Neural cell (in vitro differentiated cells): Measurements from ENCODE around the gene C11orf91. TPM values are rescaled to one million over a fixed set of nuclear protein-coding genes. Genes with fewer than 3 reads are reported as not detected.

ENCODE experiments used
- H2AFZ ChIP-seq: fragments of 200-600, 300-800 bp; sonication (generic), shearing (Covaris generic); 2 replicates; pipeline ENCODE4 v1.6.0; 2014; ENCODE audit warnings: low read depth, mild to moderate bottlenecking, antibody characterized with exemption, low read length, moderate library complexity
- H3F3A ChIP-seq: fragments of 200-600 bp; shearing (Covaris generic); 2 replicates; pipeline ENCODE4 v1.6.1; 2016; ENCODE audit warnings: mild to moderate bottlenecking, moderate library complexity, mixed read lengths, antibody characterized with exemption, low read length; ENCODE audit not compliant: insufficient read depth, poor library complexity, severe bottlenecking
- H3K27ac ChIP-seq: fragments of 200-600, 300-800 bp; sonication (generic), shearing (Covaris generic); 2 replicates; pipeline ENCODE4 v1.5.1; 2014; ENCODE audit warnings: mild to moderate bottlenecking, low read length, moderate library complexity
- H3K27me3 ChIP-seq: fragments of 300-800, 200-600 bp; sonication (generic), shearing (Covaris generic); 2 replicates; pipeline ENCODE4 v1.6.0; 2014; ENCODE audit warnings: mild to moderate bottlenecking, low read depth, low read length, moderate library complexity; ENCODE audit not compliant: insufficient read depth
- H3K36me3 ChIP-seq: fragments of 300-800, 200-600 bp; sonication (generic), shearing (Covaris generic); 2 replicates; pipeline ENCODE4 v1.5.1; 2014; ENCODE audit warnings: mild to moderate bottlenecking, antibody characterized with exemption, low read length, moderate library complexity; ENCODE audit not compliant: insufficient read depth
- H3K4me2 ChIP-seq: fragments of 300-800, 200-600 bp; sonication (generic), shearing (Covaris generic); 2 replicates; pipeline ENCODE4 v1.6.0; 2014; ENCODE audit warnings: mild to moderate bottlenecking, low read length
- H3K4me3 ChIP-seq: fragments of 300-800, 200-600 bp; sonication (generic), shearing (Covaris generic); 2 replicates; pipeline ENCODE4 v1.5.1; 2014; ENCODE audit warnings: mild to moderate bottlenecking, low read length, moderate library complexity
- H3K79me2 ChIP-seq: fragments of 200-600 bp; shearing (Covaris generic); replicated peaks from 2 replicates; pipeline ENCODE4 v1.6.0; 2014; ENCODE audit warnings: mild to moderate bottlenecking, low read length, moderate library complexity; ENCODE audit not compliant: insufficient read depth
- H3K9ac ChIP-seq: fragments of 300-800, 200-600 bp; sonication (generic), shearing (Covaris generic); 2 replicates; pipeline ENCODE4 v1.6.1; 2016; ENCODE audit warnings: mild to moderate bottlenecking, low read length, mixed read lengths
- H3K9me2 ChIP-seq: fragments of 200-600 bp; shearing (Covaris generic); 2 replicates; pipeline ENCODE4 v1.6.1; 2016; ENCODE audit warnings: mild to moderate bottlenecking, low read length, mixed read lengths; ENCODE audit not compliant: insufficient read depth
- H3K9me3 ChIP-seq: fragments of 200-600, 300-800 bp; sonication (generic), shearing (Covaris generic); 2 replicates; pipeline ENCODE4 v1.6.1; 2016; ENCODE audit warnings: mild to moderate bottlenecking, mixed run types, low read length, moderate library complexity, mixed read lengths
- H4K20me1 ChIP-seq: fragments of 200-600 bp; shearing (Covaris generic); 2 replicates; pipeline ENCODE4 v1.6.1; 2016; ENCODE audit warnings: mild to moderate bottlenecking, mixed run types; ENCODE audit not compliant: insufficient read depth
- CTCF ChIP-seq: fragments of 450-650 bp; IDR thresholded peaks from 2 replicates; pipeline ENCODE4 v1.5.1; 2014; ENCODE audit warnings: antibody characterized with exemption, mild to moderate bottlenecking, moderate library complexity; ENCODE audit not compliant: poor library complexity, severe bottlenecking
- EP300 ChIP-seq: fragments of 450-650 bp; conservative IDR thresholded peaks from 2 replicates; pipeline ENCODE4 v1.6.1; 2014; ENCODE audit warnings: antibody characterized with exemption, mild to moderate bottlenecking, moderate library complexity; ENCODE audit not compliant: poor library complexity, severe bottlenecking
- EZH2 ChIP-seq: fragments of 200-600, 300-800 bp; shearing (Covaris generic), sonication (generic); IDR thresholded peaks from 2 replicates; pipeline ENCODE4 v1.6.1; 2014; ENCODE audit warnings: antibody characterized with exemption, low read length, borderline replicate concordance, mild to moderate bottlenecking; ENCODE audit not compliant: insufficient read depth, poor library complexity, severe bottlenecking
- MXI1 ChIP-seq: fragments of 450-650 bp; conservative IDR thresholded peaks from 2 replicates; pipeline ENCODE4 v1.6.1; 2014; ENCODE audit warnings: antibody characterized with exemption, mild to moderate bottlenecking; ENCODE audit not compliant: poor library complexity, severe bottlenecking
- POLR2AphosphoS5 ChIP-seq: IDR thresholded peaks from 2 replicates; pipeline ENCODE4 v1.6.1; 2012
- RAD21 ChIP-seq: fragments of 450-650 bp; conservative IDR thresholded peaks from 2 replicates; pipeline ENCODE4 v1.6.1; 2014; ENCODE audit warnings: antibody characterized with exemption, mild to moderate bottlenecking, moderate library complexity
- REST ChIP-seq: IDR thresholded peaks from 2 replicates; pipeline ENCODE4 v1.6.1; 2012; ENCODE audit warnings: borderline replicate concordance
- SMC3 ChIP-seq: fragments of 450-650 bp; conservative IDR thresholded peaks from 2 replicates; pipeline ENCODE4 v1.6.1; 2014; ENCODE audit warnings: antibody characterized with exemption, mild to moderate bottlenecking, moderate library complexity; ENCODE audit not compliant: poor library complexity
- TAF1 ChIP-seq: IDR thresholded peaks from 2 replicates; pipeline ENCODE4 v1.6.1; 2012; ENCODE audit warnings: low read depth
- polyA plus RNA-seq: library from polyadenylated mRNA; depleted of rRNA; stranded (reverse); fragments of >200 nt; gene quantifications from 2 replicates; pipeline ENCODE4 v1.2.3, GENCODE V29; 2014

Gene C11orf91
- polyA plus RNA-seq, 1 donor from 2014 or later, result not detected

GRCh38 chr11:33719587-33719986, 19.0 kb upstream of the C11orf91 start:
- Histone ChIP-seq H4K20me1 (no peaks in the 10 kb centered on the region), H3K9ac (no peak overlapping the region), H3K4me3 (no peak overlapping the region), H3K4me2 (no peak overlapping the region), H3K9me2 (no peaks in the 10 kb centered on the region), H3K27ac (no peak overlapping the region), H2AFZ (no peak overlapping the region), H3K27me3 (no peaks in the 10 kb centered on the region), H3K79me2 (no peaks in the 10 kb centered on the region), H3K9me3 (no peaks in the 10 kb centered on the region), H3K36me3 (peaks cover 4% of the 10 kb centered on the region), H3F3A (no peaks in the 10 kb centered on the region)
- TF ChIP-seq POLR2AphosphoS5 (no peak), MXI1 (no peak), TAF1 (no peak), CTCF (no peak), REST (no peak), EP300 (no peak), RAD21 (no peak)

- Histone ChIP-seq H3K79me2 (no peaks in the 10 kb centered on the region), H3K4me2 (no peak overlapping the region), H3K36me3 (peaks cover 4% of the 10 kb centered on the region), H2AFZ (no peak overlapping the region), H3K9me2 (no peaks in the 10 kb centered on the region), H3K4me3 (no peak overlapping the region), H3K9me3 (no peaks in the 10 kb centered on the region), H3F3A (no peaks in the 10 kb centered on the region), H3K9ac (no peak overlapping the region), H3K27me3 (no peaks in the 10 kb centered on the region), H3K27ac (no peak overlapping the region), H4K20me1 (no peaks in the 10 kb centered on the region)
- TF ChIP-seq EZH2 (no peak), SMC3 (no peak), CTCF (no peak), MXI1 (no peak), EP300 (no peak), POLR2AphosphoS5 (no peak), REST (no peak), RAD21 (no peak), TAF1 (no peak)
Measured at GRCh38 chr11:33718440-33718839, 17.8 kb upstream of the C11orf91 start.
